ENCODE measurements around the gene EIF4G1.

The EIF4G1 gene

DNA sequence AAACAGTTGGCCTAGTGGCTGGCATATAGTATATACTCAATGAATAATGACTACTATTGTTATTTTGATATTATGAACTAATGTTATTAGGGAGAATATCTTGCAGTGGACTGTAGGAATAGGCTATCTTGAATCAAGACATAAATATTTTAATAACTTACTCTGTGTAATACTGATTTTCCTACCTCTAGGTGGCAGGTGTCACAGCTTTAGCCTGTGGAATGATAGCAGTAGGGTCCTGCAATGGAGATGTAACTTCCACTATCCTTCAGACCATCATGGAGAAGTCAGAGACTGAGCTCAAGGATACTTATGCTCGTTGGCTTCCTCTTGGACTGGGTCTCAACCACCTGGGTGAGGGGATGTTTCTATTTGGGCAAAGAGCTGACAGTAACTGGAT is 8.8 kb upstream of the EIF4G1 start:
- ATAC-seq (peak; percentile 36), DNase-seq (no peak)

DNA sequence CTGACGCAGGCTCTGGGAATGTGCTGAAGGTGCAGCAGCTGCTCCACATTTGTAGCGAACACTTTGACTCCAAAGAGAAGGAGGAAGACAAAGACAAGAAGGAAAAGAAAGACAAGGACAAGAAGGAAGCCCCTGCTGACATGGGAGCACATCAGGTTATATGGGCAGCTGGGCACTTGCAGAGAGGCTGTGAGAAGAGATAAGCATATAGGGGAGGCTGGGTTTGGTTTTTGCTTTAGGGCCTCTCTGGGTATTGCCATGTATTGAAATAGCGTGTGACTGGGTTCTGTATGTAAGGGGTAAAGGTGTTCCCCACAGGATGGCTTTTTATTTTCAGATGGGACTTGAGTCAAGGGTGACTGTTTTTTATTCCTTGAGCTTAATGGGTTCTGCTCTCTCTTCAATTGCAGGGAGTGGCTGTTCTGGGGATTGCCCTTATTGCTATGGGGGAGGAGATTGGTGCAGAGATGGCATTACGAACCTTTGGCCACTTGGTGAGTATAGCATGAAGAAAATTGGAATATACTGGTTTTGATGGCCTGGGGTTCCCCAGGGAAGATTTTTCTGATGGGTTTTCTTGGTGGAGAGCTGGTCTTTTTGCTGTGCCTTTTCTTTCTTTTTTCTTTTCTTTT is 7.9 kb upstream of the EIF4G1 start:
- no peak for ATAC-seq
- DNase-seq, result no peak

DNA sequence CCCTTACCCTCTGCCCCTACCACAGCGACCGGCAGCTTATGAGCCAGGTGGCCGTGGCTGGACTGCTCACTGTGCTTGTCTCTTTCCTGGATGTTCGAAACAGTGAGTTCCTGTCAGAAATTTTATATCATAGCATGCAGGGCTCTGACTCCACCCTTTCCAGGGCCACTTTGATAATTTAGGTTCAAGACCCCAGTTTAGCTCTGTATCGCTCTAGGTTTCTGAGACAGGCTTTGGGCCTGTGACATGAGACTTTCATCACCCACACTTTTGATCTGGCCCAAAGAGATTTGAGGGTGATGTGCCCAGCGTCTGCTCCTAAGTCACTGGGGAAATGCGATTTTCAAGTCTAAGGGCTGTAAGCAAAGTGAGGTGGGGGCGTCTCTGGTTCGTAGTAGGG is 6.5 kb upstream of the EIF4G1 start:
- no peak for ATAC-seq
- no peak for DNase-seq

DNA sequence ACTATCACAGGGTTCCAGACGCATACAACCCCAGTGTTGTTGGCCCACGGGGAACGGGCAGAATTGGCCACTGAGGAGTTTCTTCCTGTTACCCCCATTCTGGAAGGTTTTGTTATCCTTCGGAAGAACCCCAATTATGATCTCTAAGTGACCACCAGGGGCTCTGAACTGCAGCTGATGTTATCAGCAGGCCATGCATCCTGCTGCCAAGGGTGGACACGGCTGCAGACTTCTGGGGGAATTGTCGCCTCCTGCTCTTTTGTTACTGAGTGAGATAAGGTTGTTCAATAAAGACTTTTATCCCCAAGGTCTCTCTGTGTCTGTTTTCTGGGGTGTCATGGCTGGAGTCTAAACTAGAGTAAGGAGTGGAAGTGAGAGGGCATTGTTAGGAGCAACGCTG is 5.7 kb upstream of the EIF4G1 start:
- DNase-seq, result no peak
- ATAC-seq, result no peak

DNA sequence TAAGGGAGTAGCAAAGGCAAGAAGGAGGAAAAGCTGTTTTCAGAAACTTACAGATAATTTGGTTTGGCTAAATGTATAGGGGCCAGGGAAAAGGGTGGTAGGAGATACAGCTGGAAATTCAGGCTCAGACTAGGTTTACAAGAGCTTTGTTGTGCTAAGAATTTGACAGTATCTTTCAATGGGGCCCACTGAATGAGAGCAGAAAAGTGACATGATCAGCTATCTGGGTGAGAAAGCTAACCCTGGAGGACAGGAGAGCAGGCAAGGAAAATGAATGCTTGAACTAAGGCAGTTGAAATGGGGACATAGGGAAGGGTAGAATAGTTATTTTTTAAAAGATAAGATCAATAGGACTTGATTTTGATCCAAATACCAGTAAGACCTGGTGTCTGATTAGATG is 2.8 kb upstream of the EIF4G1 start:
- DNase-seq (no peak), ATAC-seq (no peak)

DNA sequence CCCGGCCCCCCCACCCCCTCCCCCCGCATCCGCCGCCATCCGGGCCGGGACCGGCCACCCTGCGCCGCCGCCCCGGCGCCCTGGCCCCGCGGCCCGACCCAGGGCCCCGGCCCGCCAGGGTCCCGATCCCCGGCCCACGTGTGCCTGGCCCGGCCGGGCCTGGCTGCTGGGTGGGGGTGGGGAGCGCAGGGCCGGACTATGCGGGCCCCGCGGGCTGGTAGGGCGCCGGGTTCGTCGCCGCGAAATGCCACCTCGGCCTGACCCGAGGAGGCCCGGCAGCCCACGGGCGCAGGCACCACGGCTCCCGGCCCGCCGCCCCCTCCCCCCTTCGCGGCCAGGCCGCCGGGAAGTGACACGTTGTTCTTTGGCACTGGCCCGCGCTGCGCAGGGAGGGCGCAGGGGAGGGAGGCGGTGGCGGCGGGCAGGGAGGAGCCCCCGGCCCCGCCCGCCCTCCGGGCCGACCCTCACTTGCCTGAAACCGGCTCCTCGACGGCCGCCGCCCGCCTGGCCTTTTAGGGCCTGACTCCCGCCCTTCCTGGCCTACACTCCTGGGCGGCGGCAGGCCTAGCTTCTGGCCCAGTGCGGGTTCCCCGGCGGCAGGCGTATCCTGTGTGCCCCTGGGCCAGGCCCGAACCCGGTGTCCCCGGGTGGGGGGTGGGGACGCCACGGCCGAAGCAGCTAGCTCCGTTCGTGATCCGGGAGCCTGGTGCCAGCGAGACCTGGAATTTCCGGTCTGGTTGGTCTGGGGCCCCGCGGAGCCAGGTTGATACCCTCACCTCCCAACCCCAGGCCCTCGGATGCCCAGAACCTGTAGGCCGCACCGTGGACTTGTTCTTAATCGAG is 515 bp downstream of the EIF4G1 start:
- DNase-seq (peak; percentile 62), ATAC-seq (peak; percentile 43)

DNA sequence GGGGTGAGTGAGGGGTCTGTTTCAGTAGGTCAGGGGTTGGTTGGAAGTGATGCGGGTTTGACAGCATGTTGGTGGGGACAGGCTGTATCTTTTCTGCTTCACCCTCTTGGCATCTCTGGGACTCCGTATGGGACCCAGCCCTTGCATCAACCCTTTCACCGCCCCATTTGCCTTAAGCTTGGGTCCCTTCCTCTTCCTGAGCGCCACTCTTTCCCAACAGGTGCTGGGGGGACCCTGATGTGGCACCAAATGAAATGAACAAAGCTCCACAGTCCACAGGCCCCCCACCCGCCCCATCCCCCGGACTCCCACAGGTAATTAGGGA is 1.1 kb downstream of the EIF4G1 start:
- ATAC-seq, result no peak

DNA sequence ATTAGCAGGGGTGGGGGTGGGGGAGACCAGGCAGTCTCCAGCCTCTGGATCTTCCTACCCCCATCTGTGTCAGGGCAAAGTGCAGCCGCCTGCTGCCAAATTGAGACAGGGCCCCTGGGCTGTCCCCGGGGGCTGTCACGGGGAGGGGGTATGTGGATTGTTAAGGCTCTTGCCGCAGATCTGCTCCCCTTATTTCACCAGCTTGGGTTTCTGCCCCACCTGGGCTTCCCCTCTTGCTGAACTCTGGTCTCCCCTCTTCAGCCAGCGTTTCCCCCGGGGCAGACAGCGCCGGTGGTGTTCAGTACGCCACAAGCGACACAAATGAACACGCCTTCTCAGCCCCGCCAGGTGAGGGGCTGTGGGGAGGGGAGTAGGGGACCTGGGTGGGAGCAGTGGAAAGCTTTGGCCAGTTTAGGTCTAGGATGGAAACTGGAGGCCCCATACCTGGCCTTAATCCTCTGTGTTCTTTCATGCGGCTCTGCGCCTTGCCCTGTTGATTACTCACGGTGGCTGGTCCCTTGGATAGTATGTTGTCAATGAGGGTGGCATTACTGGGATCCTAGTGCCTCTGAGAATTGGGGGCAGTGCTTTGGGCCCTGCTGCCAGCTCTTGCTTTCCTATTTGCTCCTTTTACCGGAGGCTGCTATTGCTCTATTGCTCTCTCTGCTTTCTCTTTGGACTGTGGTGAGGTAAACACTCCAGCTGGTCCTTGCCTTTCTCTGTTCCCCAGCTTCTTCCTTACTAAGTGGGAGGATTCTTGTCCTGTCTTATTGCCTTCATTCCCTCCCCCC is 1.7 kb downstream of the EIF4G1 start:
- DNase-seq (no peak), ATAC-seq (no peak)

More for the DNA sequence above, 1.1 kb downstream of the EIF4G1 start:
- DNase-seq, result no peak

DNA sequence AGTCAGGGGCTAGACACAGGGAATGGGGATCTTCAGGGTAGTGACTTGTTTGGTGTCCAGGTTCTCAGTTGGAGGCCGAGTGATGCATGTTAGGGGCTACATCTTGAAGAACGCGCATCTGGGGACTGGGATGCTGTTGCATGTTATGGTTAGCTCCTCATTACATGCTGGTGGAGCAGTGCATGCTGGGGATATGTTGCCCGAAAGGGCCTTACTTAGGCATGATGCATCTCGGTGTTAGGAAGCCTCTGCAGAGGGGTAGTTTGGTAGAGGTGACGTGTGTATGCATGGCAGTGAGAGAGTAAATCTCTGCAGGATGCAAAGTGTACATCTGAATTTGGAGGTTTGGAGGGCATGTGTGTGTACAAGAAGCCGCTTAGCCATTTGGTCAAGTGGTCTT is 2.4 kb downstream of the EIF4G1 start:
- DNase-seq, result no peak
- no peak for ATAC-seq

DNA sequence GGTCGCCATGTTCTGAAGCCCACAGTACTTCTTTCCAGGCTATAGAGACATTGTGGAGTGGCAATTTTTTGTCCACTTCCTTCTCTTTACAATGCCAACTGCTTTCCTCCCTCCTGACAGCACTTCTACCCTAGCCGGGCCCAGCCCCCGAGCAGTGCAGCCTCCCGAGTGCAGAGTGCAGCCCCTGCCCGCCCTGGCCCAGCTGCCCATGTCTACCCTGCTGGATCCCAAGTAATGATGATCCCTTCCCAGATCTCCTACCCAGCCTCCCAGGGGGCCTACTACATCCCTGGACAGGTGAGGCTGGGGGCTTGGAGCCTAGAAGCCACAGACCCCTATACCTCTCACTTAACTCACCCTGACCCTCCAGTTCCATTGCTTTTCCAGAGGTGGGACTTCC is 2.8 kb downstream of the EIF4G1 start:
- ATAC-seq (no peak), DNase-seq (no peak)

DNA sequence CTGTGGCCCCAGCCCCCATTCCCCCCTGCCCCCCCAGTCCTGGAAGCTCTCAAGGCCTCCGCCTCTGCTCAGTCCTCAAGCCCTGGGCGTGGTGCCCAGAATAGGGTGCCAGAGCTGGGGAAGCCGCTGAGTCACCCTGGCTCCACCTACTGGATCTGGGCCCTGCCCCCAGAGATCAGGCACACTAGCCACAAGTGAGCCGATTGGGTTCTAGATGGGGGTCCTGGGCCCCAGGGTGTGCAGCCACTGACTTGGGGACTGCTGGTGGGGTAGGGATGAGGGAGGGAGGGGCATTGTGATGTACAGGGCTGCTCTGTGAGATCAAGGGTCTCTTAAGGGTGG is 5.7 kb downstream of the EIF4G1 start:
- ATAC-seq (peak; percentile 78), DNase-seq (peak; percentile 62)

DNA sequence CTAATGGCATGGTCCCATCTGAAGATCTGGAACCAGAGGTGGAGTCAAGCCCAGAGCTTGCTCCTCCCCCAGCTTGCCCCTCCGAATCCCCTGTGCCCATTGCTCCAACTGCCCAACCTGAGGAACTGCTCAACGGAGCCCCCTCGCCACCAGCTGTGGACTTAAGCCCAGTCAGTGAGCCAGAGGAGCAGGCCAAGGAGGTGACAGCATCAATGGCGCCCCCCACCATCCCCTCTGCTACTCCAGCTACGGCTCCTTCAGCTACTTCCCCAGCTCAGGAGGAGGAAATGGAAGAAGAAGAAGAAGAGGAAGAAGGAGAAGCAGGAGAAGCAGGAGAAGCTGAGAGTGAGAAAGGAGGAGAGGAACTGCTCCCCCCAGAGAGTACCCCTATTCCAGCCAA is 7.3 kb downstream of the EIF4G1 start:
- no peak for DNase-seq
- no peak for ATAC-seq

DNA sequence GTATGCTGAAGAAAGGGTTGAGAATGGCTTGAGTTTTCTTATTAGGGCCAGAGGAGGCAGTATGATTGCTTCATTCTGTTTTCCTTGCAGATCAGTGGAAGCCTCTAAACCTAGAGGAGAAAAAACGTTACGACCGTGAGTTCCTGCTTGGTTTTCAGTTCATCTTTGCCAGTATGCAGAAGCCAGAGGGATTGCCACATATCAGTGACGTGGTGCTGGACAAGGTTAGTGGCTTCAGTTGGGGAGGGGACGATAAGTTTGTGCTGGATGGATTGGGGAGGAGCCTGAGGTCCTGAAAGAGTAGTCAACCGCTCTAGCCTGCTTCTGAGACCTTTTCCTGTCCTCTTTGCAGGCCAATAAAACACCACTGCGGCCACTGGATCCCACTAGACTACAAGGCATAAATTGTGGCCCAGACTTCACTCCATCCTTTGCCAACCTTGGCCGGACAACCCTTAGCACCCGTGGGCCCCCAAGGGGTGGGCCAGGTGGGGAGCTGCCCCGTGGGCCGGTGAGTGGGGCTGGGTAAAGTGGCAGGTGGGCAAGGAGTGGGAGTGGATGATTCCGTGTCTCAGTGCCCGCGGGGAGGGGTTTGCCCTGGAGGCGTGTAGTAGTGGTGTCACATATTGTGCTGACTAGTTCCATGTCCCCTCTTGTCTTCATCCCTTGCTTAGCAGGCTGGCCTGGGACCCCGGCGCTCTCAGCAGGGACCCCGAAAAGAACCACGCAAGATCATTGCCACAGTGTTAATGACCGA is 8.5 kb downstream of the EIF4G1 start:
- DNase-seq, result no peak
- ATAC-seq, result no peak

DNA sequence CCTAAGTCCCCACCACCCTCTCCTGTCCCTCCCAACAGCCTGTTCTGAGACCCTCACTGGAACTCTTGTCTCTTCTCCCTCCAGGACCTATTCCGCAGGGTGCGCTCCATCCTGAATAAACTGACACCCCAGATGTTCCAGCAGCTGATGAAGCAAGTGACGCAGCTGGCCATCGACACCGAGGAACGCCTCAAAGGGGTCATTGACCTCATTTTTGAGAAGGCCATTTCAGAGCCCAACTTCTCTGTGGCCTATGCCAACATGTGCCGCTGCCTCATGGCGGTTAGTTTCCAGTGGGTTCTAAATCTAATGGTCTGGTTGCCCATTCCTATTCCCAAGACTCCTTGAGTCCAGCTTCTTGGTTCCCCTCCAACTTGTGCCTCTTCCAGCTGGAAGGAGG is 9.3 kb downstream of the EIF4G1 start:
- no peak for DNase-seq
- no peak for ATAC-seq

DNA sequence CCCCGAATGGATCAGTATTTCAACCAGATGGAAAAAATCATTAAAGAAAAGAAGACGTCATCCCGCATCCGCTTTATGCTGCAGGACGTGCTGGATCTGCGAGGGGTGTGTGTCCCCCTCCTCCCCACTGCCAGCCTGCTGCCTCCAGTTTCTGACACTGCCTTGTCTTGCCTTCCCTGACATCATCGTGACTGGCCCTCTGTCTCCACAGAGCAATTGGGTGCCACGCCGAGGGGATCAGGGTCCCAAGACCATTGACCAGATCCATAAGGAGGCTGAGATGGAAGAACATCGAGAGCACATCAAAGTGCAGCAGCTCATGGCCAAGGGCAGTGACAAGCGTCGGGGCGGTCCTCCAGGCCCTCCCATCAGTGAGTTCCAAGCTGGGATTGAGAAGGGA is 10.9 kb downstream of the EIF4G1 start:
- no peak for ATAC-seq

DNA sequence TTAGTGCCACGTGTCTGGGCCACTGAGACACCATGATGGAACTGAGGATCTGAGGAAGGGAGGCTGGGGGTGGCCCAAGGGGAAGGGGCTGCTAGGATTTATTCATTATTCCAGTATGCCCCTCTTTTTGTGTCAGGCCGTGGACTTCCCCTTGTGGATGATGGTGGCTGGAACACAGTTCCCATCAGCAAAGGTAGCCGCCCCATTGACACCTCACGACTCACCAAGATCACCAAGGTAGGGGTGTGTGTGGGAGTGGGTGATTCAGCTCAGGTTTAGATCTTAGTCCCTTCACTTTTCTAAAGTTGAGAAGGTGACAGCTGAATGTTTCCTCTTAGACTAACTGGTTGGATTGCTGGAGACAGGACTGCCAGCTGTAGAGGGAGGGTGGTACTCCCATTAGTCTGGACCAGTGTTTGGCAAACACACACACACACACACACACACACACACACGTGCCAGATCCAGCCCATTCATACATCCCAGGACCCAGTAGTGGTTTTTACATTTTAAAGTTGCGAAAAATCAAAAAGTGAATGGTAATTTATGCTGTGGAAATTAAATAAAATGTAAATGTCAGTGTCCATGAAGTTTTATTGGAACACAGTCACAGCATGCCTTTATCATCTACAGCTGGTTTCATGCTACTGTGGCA is 11.4 kb downstream of the EIF4G1 start:
- no peak for DNase-seq
- peak; percentile 82 for ATAC-seq

More for the DNA sequence above, 10.9 kb downstream of the EIF4G1 start:
- no peak for DNase-seq

DNA sequence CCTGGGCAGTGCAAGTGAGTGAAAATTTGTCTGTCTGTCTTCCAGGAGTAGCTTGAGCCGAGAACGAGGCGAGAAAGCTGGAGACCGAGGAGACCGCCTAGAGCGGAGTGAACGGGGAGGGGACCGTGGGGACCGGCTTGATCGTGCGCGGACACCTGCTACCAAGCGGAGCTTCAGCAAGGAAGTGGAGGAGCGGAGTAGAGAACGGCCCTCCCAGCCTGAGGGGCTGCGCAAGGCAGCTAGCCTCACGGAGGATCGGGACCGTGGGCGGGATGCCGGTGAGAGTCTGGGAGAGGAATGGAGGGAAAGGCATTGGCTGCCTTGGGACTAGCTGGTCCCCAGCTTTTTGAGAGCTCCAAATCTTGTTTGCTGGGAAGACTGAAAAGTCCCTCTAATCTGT is 12.8 kb downstream of the EIF4G1 start:
- ATAC-seq (no peak), DNase-seq (no peak)

DNA sequence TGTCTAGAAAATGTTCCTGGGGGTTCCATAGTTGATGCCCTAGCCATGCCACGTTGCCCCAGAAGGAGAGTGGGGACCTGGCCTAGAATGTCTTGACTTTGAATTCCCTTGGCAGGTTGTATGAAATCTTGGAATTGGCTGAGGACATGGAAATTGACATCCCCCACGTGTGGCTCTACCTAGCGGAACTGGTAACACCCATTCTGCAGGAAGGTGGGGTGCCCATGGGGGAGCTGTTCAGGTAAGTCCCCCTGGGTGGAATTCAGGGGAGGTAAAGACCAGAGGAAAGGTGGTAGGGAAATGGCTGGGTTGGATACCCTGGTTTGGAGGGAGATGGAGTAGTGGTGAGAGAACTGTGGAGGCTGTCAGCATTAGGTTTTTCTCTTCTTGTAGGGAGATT is 14.1 kb downstream of the EIF4G1 start:
- ATAC-seq (no peak), DNase-seq (no peak)

DNA sequence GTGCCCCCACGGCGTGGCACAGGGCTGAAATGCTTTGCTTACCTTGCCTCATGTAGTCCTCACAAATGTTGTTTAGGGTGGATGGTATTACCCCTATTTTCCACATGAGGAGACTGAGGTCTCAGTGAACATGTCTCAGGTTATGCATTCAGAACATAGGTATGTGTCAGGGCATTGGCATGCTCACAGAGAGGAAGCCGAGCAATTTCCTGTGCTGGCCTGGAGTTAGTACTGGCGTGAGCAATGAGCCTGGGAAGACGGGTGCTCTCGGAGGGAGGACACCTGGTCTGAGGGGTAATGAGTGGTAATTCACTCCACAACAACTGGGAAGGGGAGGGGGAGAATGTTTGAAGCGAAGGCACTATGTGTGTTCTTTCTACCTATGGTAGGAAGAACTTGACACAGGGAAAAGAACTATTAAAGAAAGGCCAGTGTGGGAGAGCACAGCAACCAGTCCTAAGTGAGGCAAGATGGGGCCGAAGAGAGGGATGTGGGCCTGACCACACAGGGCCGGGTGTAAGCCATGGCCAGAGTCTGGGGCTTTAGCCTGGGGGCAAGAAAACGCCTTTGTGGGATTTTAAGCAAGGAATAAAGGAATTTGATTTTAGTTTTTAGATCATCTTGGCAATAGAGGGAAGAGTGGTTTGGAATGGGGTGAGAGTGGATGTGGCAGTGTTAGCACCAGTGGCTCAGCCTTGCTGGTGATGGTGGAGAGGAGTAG is 18.1 kb downstream of the EIF4G1 start:
- DNase-seq (no peak), ATAC-seq (no peak)

DNA sequence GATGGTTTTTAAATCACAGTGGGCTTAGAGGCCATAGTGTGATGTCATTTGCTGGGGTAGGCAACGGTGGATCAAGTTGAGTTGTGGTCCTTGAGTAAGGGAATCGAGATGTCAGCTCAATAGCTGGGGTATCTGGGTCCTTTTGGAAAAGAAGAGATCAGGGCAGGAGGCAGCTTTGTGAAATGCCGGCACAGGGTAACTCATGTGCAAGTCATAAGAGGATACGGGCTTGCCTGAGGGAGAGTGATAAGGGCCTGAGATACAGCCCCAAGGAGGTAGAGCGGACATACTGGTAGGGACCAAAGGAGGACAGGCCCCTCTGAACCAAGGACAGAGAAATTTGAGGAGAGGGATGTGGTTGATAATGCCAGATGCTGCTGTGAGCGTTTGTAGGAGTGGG is 18.8 kb downstream of the EIF4G1 start:
- DNase-seq (no peak), ATAC-seq (no peak)

DNA sequence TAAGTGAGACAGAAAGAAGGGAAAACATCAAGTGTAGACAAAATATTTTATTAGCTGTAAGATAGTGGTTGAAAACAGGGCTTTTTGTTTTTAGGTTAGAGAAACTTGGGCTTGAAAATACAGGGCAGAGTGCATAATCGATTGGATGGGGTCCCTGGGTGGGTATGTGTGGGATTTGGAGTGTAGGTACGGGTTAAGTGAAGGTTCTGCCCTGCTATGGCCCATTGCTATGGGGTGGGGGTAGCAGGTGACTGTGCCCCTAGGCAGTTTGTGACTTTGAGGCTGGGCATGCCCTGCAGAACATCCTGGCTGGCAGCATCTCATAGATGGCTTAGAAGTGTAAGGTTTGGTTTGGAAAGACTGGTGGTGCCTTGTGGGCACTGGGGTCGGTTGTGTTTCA is 19.3 kb downstream of the EIF4G1 start:
- no peak for ATAC-seq
- no peak for DNase-seq

Data from stimulated activated naive CD8-positive, alpha-beta T cell treated with anti-CD3 and anti-CD28 coated beads, Interleukin-15, Interleukin-2, amounts not matched to agents 100 U/mL and 50 U/mL, for 24 hours (primary cell).